SHP77 (cell line): ENCODE measurements around the gene MGLL.

Experiments
- DNase-seq, 2 experiments: peaks; one replicate each; lab custom pipeline; 2025; lab: John Stamatoyannopoulos, UW

The MGLL gene

GRCh38 chr3:127723011-127723567 is 99.2 kb downstream of the MGLL start:
- no peak for DNase-seq

- no peak for DNase-seq
Measured at GRCh38 chr3:127722091-127722784, 100.1 kb downstream of the MGLL start.

- no peak for DNase-seq
Measured at GRCh38 chr3:127720985-127721935, 101.1 kb downstream of the MGLL start.

GRCh38 chr3:127720161-127720823 is 102.0 kb downstream of the MGLL start:
- no peak for DNase-seq

GRCh38 chr3:127719369-127719768 is 102.9 kb downstream of the MGLL start:
- DNase-seq = no peak

GRCh38 chr3:127718916-127719290 is 103.4 kb downstream of the MGLL start:
- no peak for DNase-seq

GRCh38 chr3:127718245-127718915 is 103.9 kb downstream of the MGLL start:
- DNase-seq = no peak

GRCh38 chr3:127717357-127718244 is 104.7 kb downstream of the MGLL start:
- no peak for DNase-seq

GRCh38 chr3:127716384-127716783 is 105.9 kb downstream of the MGLL start:
- DNase-seq = no peak

- DNase-seq = no peak
Measured at GRCh38 chr3:127715532-127715931, 106.8 kb downstream of the MGLL start.

- no peak for DNase-seq
Measured at GRCh38 chr3:127714866-127715265, 107.4 kb downstream of the MGLL start.

GRCh38 chr3:127714125-127714571 is 108.2 kb downstream of the MGLL start:
- DNase-seq = no peak

GRCh38 chr3:127712881-127713771 is 109.2 kb downstream of the MGLL start:
- DNase-seq = no peak

GRCh38 chr3:127712461-127712860 is 109.9 kb downstream of the MGLL start:
- DNase-seq = no peak

- DNase-seq = no peak
Measured at GRCh38 chr3:127711896-127712295, 110.4 kb downstream of the MGLL start.

- DNase-seq = no peak
Measured at GRCh38 chr3:127711021-127711695, 111.2 kb downstream of the MGLL start.

- DNase-seq = no peak
Measured at GRCh38 chr3:127710155-127710941, 112.0 kb downstream of the MGLL start.
